TTC549 (cell line): ENCODE results near the gene ARHGAP6.

ENCODE experiments used
- FAIRE-seq: peaks from 2 replicates; lab custom pipeline; 2012; peaks lifted over from hg19 to GRCh38; lab: Jason Lieb, UNC

ARHGAP6 gene

GRCh38 chrX:11460347-11460746, 205.4 kb downstream of the ARHGAP6 start:
- FAIRE-seq = no peak

GRCh38 chrX:11458170-11458569, 207.6 kb downstream of the ARHGAP6 start:
- FAIRE-seq = no peak

GRCh38 chrX:11451151-11451550, 214.6 kb downstream of the ARHGAP6 start:
- FAIRE-seq = no peak

GRCh38 chrX:11450354-11450753, 215.4 kb downstream of the ARHGAP6 start:
- no peak for FAIRE-seq

GRCh38 chrX:11449613-11450012, 216.1 kb downstream of the ARHGAP6 start:
- FAIRE-seq = no peak

- FAIRE-seq = no peak
These were observed 218.3 kb downstream of the ARHGAP6 start for GRCh38 chrX:11447418-11447817.

- no peak for FAIRE-seq
These were observed 218.8 kb downstream of the ARHGAP6 start for GRCh38 chrX:11446949-11447348.

GRCh38 chrX:11446336-11446735, 219.4 kb downstream of the ARHGAP6 start:
- no peak for FAIRE-seq

- FAIRE-seq = no peak
These were observed 220.2 kb downstream of the ARHGAP6 start for GRCh38 chrX:11445540-11445939.

GRCh38 chrX:11444052-11444451, 221.7 kb downstream of the ARHGAP6 start:
- no peak for FAIRE-seq

- no peak for FAIRE-seq
These were observed 225.9 kb downstream of the ARHGAP6 start for GRCh38 chrX:11439846-11440245.

GRCh38 chrX:11438767-11439166, 227.0 kb downstream of the ARHGAP6 start:
- FAIRE-seq = no peak

- FAIRE-seq = no peak
These were observed 227.4 kb downstream of the ARHGAP6 start for GRCh38 chrX:11438380-11438723.

- FAIRE-seq = no peak
These were observed 227.9 kb downstream of the ARHGAP6 start for GRCh38 chrX:11437642-11438379.

GRCh38 chrX:11435568-11435967, 230.2 kb downstream of the ARHGAP6 start:
- FAIRE-seq = no peak

GRCh38 chrX:11434607-11435006, 231.1 kb downstream of the ARHGAP6 start:
- FAIRE-seq = no peak

- no peak for FAIRE-seq
These were observed 233.9 kb downstream of the ARHGAP6 start for GRCh38 chrX:11431786-11432185.

GRCh38 chrX:11430271-11430670, 235.4 kb downstream of the ARHGAP6 start:
- no peak for FAIRE-seq

GRCh38 chrX:11429538-11430085, 236.1 kb downstream of the ARHGAP6 start:
- FAIRE-seq = no peak

- no peak for FAIRE-seq
These were observed 238.2 kb downstream of the ARHGAP6 start for GRCh38 chrX:11427453-11428071.

- no peak for FAIRE-seq
These were observed 238.8 kb downstream of the ARHGAP6 start for GRCh38 chrX:11426712-11427452.

- FAIRE-seq = no peak
These were observed 240.6 kb downstream of the ARHGAP6 start for GRCh38 chrX:11424903-11425674.
